HG03521 (cell line): ENCODE results near the gene PKD1.

Experiments
- ATAC-seq: cut with Tn5 transposase; IDR thresholded peaks from one replicate; pipeline ENCODE4 v1.9.1; 2021; ENCODE audit warnings: mild to moderate bottlenecking, moderate library complexity; ENCODE audit not compliant: unreplicated experiment

The PKD1 gene

DNA sequence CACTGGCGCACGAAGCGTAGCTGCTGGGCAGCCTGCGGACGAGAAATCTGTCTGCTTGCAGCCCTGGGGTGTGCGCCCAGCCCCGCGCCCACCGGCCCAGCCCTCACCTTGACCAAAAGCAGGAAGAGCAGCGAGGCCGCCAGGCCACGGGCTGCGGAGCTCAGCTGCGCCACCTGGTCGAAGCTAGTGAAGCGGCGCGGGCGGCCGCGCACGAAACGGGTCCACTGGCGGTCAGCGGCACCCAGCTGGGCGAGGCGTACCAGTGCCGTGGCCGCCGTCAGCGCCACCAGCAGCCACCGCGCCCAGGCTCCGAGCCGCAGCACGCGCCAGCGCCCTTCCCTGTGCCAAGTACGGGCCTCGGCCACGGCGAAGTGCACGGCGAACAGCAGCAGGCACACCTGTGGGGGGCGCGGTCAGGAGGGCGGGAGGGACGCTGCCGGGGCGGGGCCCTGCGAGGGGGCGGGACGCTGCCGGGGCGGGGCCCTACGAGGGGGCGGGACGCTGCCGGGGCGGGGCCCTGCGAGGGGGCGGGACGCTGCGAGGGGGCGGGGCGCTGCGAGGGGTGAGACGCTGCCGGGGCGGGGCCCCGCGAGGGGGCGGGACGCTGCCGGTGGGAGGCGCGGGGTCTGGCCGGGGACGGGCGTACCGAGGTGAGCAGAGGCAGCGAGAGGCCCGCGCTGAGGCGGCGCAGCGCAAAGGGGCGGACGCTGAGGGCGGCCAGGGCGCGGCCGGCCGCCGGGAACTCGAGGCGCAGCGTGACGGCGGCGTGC is 44.7 kb downstream of the PKD1 start:
- no peak for ATAC-seq

DNA sequence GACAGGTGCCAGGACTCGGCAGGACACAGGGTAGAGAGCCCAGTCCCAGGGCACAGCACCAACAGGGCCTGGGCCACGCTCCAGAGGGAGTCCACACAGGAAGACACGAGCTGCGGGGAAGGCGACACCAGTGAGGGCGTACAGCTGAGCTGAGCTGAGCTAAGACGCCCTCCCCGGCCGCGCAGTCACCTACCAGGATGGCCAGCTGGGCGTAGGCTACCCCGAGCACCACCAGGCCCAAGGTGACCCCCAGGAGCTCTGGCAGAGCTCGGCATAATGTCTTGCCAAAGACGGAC is 45.3 kb downstream of the PKD1 start:
- ATAC-seq: no peak

DNA sequence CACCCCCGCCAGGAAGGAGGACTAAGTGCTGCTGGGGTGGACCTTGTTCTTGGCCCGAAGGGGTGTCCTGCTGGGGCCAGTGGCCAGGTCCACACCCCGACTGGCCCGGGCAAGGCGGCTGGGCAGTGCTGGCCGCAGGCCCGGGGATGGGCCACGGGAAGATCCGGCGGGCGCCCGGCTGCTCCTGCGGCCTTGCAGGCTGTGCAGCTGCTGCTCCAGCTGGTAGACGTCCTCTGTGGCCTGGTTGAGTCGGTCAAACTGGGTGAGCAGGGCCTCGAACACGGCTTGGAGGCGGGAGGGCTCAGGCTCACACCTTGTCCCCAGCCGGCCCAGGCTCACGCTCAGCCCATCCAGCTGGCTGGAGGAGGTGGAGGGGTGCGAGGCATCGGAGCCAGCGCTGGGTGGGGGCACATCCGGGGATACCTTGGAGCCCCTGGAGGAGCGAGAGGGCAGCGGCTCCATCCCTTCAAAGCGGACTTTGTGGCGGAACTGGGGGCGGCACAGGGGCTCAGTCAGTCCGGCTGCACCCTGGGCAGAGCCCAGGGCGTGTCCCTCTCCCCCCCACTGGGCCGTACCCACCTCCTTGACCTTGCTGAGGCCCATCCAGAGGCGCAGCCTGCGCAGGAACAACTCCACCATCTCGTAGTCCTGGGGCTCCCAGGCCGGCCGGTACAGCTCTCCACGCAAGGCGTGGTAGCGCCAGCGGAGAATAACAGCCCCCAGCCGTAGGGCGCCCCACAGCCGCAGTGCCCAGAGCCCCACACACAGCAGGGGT is 45.8 kb downstream of the PKD1 start:
- ATAC-seq: no peak

DNA sequence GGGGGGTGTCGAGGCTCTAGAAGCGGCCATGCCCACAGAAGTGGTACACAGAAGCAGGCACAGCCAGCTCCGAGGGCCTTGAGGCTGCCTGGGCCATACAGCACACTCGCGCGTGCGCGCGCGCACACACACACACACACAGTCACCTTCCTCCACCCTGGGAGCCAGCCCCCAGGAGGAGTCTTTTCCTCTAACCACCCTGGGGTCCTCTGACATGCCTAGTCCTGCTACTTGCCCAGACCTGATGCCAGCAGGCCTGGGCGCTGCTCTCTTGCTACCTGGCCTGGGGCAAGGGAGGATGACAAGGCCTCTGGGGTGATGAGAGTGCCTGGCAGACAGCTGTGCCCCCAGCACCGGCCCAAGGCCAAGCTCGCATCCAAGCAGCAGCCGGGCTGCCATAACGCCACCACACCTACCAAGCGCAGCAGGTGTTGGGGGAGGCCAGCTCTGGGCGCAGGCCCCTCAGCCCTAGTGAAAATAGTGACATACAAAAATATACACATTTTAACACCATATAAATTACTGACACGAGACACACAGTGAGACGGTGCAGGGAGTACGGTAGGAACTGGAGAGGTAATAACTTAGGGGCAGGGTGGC is 46.8 kb downstream of the PKD1 start:
- no peak for ATAC-seq

DNA sequence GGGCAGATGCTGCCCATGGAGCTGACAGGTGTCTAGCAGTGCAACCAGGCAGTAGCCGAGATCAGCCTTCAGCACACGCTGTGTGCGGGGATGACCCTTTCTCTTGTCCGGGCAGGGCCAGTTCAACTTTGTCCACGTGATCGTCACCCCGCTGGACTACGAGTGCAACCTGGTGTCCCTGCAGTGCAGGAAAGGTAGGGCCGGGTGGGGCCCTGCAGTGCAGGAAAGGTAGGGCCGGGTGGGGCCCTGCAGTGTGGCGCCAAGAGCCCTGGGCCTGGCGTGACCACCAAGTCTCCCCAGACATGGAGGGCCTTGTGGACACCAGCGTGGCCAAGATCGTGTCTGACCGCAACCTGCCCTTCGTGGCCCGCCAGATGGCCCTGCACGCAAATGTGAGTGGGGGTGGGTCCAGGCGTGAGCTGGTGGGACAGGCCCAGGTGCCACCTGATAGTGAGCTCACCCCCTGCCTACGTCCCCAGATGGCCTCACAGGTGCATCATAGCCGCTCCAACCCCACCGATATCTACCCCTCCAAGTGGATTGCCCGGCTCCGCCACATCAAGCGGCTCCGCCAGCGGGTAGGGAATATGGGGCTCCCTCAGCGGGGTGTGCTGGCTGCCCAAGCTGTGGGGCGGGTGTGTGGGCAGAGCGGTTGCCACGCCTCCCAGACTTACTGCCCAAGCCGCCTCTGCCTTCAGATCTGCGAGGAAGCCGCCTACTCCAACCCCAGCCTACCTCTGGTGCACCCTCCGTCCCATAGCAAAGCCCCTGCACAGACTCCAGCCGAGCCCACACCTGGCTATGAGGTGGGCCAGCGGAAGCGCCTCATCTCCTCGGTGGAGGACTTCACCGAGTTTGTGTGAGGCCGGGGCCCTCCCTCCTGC is 47.7 kb downstream of the PKD1 start:
- ATAC-seq: no peak

DNA sequence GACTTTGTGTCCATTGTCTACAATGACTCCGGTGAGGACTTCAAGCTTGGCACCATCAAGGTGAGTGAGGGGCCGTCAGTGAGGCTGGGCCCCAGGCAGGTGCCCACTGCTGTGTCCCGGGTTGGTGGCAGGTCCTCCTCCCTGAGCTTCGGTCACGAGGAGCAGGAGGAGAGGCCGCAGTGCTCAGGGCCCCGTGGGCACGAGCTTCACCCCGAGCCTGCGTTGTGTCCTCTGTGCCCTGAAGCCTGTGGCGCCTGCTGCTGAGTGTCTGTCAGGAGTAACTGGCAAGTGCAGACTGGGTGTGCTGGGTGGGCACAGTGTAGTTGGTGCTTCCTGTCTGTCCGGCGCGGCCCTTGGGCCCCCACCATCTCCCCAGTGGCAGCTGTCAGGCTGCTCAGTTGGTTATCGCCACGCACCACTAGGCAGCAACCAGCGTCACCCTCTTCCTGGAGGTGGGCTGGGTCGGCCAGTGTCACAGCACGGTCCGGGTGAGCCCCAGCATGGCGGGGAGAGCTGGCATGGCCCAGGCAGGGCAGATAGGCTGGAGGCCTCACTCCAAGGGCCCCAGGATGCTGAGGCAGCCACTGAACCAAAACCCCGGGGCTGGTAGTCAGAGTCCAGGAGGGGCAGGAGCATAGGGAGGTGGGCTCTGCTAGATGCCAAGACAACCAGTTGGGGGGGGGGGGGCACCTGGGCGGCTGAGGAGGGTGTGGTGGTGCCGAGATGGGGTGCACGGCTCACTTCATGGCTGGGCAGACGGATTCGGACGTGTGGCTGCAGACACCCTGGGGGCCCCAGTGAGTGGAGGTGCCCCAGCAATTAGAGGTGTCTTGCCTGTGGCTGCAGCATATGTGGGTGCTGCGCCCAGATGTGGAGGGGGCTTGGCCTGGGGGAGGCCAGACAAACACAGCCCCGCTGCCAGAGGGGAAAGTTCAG is 48.6 kb downstream of the PKD1 start:
- ATAC-seq: no peak

DNA sequence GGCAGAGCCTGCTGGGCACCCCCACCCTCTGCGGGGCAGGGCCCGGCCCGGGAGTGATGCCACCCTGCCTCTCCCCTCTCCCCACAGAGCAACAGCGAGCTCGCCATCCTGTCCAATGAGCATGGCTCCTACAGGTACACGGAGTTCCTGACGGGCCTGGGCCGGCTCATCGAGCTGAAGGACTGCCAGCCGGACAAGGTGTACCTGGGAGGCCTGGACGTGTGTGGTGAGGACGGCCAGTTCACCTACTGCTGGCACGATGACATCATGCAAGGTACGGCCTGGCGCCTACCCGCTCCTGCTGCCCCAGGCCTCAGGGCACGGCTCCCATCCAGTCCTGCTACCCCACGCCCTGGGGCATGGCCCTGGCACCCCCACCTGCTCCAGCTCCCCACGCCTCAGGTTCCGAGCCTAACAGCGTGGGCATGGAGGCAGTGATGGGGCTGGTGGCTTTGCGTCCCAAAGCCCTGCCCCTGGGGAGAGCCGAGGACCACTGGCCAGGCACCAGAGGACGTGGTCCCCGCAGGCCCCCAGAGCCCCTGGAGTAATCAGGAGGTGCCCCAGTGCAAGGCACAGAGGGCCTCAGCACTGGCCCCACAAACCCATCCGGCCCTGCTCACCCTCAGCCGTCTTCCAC is 49.5 kb downstream of the PKD1 start:
- no peak for ATAC-seq

DNA sequence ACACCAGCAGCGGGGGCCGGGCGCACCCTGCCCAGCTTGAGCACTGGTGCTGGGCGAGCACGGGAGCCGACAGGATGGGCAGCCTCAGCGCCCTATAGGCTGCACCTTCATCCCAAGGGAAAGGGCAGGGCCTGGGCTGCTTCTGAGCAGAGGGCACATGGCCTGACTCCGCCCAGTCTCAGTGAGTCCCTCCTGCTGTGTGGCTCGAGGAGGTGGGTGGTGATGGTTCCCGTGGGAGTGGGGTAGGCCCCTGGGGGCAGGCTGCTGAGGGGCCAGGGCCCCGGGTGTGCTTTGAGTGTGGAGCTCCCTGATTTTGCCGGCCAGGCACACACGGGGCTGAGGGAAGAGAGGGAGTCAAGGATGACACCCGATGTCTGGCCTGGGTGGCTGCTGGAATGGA is 50.0 kb downstream of the PKD1 start:
- ATAC-seq: no peak

DNA sequence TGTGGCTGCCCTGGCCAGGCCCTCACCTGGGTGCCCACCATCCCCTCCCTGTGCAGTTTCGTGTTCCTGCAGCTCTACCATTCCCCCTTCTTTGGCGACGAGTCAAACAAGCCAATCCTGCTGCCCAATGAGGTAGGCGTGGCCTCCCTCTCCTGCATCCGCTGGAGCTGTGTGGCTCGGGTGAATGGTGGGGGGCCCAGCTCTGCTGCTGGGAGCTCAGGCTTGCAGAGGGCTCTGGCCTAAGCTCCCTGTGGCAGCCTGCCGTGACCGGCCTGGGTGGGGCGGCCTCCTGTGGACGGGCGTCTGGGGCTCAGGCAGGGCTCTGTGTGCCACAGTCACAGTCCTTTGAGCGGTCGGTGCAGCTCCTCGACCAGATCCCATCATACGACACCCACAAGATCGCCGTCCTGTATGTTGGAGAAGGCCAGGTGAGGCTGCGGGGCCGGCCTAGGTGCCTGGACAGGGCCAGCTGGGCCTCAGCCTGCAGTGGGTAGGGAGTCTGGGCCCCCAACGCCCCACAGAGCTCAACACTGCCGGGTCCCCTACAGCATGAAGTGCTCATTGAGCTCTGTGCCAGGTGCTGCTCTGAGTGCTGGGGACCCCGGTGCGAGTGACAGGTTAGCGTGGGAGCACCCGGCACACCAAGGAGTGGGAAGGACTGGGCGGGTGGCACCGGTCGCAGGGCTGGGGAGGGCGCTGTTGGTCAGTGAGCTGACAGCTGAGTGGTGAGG is 50.6 kb downstream of the PKD1 start:
- ATAC-seq: no peak

DNA sequence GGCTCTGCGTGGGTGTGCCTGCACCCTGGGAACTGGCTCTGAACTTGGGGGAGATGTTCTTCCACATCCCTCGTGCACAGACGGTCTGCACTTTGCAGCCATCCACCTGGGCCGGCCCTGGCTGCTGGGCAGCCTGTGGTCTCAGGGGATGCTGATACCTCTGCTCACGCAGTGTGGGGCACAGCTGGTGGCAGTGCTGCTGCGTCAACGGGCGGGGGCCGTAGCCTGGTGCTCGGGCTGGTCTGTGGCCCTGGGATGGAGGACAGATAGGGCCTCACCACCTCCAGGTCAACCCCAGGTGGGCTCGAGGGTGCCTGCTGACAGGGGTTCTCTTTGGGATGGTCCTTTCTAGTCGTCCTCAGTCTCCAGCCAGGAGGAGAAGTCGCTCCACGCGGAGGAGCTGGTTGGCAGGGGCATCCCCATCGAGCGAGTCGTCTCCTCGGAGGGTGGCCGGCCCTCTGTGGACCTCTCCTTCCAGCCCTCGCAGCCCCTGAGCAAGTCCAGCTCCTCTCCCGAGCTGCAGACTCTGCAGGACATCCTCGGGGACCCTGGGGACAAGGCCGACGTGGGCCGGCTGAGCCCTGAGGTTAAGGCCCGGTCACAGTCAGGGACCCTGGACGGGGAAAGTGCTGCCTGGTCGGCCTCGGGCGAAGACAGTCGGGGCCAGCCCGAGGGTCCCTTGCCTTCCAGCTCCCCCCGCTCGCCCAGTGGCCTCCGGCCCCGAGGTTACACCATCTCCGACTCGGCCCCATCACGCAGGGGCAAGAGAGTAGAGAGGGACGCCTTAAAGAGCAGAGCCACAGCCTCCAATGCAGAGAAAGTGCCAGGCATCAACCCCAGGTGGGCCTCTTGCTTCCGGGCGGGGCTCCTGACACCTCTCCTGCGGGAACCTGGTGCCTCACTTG is 51.6 kb downstream of the PKD1 start:
- no peak for ATAC-seq

DNA sequence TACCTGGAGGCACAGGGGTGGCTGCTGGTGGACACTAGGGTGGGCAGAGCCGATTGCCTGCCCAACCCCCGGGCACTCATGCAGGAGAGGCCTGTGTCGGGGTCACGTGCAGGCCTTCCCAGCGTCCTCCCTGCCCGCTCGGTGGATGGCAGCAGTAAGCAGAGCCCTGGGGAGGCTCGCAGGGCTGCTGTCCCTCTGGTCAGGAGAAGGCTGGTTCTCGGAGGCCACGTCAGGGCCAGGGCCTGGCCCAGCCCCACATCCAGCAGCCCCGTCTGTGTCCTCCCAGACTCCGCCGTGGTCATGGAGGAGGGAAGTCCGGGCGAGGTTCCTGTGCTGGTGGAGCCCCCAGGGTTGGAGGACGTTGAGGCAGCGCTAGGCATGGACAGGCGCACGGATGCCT is 52.3 kb downstream of the PKD1 start:
- ATAC-seq: no peak

DNA sequence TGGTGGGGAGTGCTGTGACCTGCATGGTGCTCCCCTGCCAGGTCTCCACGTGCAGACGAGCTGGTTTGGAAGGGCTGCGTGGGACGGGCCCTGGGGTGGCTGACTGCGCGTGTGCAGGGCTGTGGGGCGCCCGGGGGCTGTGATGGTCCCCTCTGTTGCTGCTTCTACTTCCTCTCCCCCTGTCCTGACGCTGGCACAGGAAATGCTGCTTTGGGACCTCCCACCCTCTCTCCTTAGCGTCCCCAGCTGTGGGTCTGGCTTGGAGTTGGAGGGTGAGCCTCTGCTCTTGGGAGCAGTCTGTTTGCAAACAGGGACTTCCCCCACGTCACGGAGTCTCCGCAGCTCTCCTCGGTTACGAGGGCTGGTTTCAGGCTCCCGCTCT is 52.7 kb downstream of the PKD1 start:
- no peak for ATAC-seq

DNA sequence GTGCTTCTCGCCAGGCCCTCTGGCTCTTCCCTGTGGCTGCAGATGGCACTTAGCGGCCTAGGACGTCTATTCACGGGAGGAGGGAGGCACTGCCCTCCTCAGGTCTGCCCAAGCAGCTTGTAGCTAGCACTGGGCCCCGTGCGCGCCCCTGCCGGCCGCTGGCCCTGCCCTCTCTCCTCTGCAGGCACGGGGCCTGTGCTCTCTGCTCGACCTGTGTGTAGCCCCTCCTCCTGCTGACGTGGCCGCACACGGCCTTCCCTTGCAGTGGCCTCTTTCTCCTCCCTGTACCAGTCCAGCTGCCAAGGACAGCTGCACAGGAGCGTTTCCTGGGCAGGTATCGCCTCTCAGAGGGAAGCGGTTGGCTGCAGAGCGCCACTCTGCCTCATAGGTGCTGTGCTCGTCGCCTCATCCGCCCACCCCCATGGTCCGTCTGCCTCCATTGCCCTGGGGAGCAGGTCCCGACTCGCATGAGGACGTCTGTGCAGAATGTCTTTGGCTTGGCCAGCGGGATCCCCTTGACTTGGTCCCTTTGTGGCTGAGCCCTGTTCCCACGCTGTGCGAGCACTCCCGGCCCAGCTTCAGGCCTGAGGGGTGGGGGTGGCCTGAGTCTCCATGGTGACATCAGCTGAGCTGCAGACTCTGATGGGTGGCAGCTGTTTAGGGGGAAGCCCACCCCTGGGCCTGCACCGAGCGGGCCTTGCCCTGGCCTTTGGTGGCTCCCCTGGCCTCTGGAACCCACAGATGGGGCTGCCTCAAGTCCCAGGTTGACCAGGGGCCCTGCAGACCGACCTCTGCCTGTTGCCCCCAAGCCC is 53.3 kb downstream of the PKD1 start:
- no peak for ATAC-seq

DNA sequence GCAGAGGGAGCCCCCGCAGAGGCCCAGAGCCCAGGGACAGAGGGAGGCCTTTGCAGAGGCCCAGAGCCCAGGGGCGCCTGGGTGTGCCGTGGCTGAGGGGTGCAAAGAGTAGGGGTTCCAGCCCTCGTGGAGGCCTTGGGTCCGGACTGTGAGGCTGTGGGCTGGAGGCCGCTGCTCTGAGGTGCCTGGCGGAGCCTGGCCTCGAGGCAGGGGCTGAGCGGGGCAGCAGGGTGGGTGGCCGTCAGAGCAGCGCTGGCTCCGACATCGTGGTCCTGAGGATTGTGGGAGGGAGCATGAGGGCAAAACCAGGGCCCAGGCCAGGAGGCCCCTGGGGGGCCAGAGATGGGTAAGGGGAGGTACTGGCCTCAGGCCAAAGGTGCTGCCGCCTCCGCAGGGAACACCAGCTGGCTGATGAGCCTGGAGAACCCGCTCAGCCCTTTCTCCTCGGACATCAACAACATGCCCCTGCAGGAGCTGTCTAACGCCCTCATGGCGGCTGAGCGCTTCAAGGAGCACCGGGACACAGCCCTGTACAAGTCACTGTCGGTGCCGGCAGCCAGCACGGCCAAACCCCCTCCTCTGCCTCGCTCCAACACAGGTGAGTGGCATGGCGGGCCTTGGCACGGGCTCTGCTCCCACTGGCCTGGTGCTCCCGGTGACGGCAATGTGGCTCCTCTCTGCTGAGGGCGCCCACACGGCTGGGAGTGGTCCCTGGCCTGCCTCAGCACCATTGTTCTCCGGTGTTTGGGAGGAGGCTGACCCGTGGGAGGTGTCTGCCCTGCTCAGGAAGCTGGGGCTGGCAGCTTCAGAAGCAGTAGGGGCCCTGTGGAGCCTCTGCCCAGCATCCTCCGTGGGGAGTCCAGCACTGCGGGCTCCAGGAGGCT is 54.3 kb downstream of the PKD1 start:
- no peak for ATAC-seq

DNA sequence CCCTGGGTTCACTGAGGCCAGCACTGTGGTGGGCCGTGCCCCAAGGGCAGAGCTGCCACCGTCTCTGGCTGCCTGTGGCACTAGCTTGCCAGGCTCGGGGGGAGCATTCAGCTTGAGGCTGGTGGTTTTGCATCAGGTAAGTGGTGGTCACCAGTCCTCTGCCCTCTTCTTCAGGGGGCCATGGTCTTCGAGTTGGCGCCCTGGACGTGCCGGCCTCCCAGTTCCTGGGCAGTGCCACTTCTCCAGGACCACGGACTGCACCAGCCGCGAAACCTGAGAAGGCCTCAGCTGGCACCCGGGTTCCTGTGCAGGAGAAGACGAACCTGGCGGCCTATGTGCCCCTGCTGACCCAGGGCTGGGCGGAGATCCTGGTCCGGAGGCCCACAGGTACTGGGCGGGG is 55.7 kb downstream of the PKD1 start:
- no peak for ATAC-seq

DNA sequence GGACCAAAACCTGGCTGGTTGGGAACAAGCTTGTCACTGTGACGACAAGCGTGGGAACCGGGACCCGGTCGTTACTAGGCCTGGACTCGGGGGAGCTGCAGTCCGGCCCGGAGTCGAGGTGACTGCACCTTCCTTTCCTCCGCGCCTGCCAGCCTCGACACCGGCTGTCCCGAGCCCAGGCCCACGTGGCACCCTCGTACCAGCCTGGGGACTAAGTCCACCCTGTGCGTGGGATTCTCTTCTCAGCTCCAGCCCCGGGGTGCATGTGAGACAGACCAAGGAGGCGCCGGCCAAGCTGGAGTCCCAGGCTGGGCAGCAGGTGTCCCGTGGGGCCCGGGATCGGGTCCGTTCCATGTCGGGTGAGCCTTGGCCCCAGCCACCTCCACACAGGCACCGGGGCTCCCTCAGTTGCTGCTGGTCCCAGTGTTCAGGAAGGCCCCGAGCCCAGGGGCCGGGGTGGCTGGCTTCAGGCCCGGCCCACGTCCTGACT is 56.3 kb downstream of the PKD1 start:
- no peak for ATAC-seq
